Umbilical cord (tissue), 2 donors: ENCODE data around the gene FAM20A. TPM values are rescaled to one million over a fixed set of nuclear protein-coding genes. Genes with fewer than 3 reads are reported as not detected.
A peak's percentile ranks its signal among the peaks of the same experiment; 100 is the strongest.

Experiments
- DNase-seq: peaks from one replicate; pipeline ENCODE4 v3.0.0-alpha.2; 2015; ENCODE audit warnings: low spot score
- total RNA-seq: library from RNA; depleted of rRNA; stranded (reverse); fragments of >200 nt; gene quantifications from one replicate; pipeline ENCODE4 v1.2.3, GENCODE V29; 2014; ENCODE audit warnings: low replicate concordance; ENCODE audit not compliant: insufficient read depth

FAM20A gene
- total RNA-seq, 1 donor from 2014 or later, result 10.8 TPM

DNA sequence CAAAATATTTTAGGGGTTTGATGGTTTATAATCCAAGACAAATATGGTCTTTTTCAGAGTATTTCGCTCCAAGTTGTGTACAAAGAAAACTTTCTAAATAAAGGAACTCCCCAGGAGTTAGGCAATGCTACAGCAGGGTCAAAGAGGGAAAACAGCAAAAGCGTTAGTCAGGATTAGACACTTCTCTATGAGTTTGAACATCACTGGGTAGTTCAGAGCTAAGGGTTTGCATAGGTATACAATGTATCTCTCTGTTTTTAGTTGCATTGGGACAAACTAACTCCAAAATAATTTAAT is 34.8 kb downstream of the FAM20A start:
- DNase-seq, result no peak

DNA sequence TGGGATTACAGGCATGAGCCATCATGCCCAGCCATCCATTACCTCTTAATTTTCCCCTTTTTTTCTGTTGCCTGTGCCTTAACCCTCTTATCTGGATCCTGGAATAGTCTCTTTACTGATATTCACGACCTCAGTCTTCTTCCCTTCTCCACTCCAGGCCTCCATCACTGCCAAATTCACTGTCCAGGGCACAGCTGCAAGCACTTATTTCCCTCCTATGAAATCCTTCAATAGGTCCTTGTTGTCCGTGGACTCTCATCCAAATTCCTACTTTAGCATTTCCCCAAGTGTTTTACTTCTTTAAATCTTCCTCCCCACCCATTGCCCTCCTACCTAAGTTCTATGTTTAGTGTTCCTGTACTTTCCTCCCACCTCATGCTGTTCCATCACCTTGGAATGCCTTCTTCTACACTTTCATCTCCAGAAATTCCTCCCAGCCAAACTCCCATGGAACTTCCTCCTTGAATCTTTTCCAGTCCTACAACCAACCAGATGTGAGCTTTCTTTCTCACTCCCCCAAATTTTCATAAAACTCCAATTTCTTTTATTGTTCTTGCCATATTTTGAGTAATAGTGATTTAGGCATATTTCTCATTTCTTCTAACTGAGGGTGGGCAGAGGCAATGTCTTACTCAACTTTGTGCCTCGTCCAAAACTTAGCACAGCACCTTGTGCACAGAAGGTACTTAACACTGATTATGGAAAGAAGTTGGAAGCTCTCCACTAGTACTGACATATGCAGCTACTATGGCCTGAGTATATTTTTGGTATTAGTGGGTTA is 35.3 kb downstream of the FAM20A start:
- DNase-seq, result no peak

DNA sequence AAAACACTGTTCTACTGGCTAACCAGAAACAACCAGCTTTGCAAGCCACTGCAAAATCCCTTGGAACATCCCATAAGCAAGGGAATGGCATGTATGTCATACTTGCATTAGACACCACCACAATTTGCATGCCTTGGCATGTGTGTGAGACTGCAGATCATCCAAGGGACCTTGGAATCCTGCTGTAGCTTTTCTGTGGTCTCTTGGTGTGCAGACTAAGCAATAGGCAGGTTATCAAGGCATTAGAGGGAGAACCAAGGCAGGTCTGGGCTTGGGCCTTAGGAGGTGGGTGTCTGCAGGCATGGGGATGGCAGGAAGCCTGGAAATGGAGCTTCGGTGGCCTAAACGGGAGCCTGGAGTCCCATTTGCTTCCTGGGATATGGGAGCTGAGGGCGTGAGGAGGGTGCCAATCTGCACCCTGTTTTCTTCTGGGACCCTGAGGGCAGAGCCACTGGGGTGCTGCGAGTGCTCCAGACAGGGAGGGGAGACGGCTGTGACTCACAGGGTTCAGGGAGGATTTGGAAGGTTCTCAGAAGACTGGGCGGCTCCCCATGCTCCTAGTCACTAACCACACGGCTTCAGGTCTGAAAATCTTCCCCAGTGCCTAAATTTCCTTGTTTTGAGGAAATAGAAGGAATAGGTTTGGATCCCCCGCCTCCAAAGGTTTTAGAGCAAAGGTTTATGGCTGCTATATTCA is 36.6 kb downstream of the FAM20A start:
- no peak for DNase-seq

DNA sequence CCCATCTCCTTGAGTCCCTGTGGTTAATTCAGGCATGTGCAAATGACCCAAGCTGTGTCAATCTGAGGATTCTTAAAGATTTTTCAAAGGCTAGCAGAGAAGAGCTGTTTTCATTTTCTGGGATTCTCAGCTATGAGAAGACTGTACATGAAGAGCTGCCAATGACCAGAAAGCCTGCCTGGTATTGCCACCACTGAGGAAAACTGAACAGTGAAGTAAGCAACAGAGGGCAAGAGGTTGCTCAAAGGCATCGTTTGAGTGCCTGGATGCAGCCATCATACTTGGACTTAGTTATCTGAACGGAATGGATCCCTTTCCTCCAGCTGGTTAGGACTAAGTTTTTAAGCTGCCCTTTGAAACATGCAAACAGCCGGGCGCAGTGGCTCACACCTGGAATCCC is 38.4 kb downstream of the FAM20A start:
- DNase-seq, result no peak

DNA sequence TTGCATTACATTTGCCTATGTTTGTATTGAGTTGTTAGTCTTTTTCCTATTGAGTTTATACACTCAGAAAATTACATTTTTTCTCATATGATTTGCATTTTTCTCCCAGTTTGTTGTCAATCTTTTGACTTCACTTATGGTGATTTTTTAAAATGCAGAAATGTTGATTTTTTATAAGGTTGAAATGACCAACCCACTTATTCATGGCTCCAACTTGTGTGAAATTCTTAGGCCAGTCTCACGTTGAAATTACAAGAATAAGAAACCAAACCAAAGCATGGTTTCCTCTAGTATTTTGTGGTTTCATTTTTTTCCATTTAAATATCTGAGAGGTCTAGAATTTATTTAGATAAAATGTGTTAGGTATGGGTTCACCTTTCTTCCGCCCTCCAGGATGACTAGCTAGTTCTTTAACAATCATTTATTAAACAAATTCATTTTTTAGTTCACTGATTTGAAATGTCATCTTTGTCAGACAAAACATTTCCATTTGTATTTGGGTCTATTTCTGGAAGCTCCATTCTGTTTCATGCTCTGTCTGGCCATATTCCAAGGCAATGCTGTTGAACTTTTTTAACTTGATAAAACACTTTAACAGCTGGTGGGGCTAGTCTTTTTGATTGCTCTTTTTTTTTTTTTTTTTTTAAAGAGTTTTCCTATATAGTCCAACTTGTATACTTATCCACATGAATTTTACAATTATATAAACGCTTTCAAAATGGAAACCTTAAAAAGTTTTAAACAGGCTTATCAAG is 40.0 kb downstream of the FAM20A start:
- peak; percentile 37 for DNase-seq

DNA sequence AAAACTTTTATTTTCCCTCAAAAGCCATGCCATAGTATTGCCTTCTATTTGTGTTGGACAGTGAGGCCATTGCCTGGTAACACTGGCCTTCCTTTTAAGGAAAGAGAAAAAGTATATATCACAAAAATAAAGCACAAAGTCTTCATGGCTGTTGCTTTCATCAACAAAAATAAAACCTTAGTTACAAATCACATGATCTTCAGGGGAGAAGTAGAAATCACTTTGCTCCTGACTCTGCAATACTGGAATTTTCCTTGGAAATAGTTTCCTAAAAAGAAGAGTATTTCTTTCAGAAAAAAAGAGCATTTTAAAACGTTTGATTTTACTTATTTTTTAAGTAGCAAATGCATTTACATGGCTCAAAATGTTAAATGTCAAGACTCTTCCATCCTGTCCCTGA is 41.9 kb downstream of the FAM20A start:
- DNase-seq, result peak; percentile 50

DNA sequence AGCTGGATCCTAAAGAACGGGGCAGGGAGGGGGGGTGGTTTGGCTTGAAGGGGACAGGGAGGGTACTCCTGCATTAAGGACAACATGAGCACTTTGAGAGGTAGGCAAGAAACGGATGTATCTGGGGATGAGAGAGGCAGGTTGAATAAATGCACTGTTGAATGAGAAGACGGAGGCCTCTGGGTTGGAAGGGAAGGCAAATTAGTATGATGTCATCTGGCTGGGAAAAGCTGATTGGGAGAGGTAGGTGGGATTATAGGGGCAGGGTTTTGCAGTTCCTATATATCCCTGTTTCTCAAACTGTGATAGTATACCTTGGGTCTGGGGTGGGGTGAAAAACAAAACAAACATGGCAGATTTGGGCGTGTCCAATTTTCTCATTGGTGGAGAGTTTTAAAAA is 44.6 kb downstream of the FAM20A start:
- no peak for DNase-seq

DNA sequence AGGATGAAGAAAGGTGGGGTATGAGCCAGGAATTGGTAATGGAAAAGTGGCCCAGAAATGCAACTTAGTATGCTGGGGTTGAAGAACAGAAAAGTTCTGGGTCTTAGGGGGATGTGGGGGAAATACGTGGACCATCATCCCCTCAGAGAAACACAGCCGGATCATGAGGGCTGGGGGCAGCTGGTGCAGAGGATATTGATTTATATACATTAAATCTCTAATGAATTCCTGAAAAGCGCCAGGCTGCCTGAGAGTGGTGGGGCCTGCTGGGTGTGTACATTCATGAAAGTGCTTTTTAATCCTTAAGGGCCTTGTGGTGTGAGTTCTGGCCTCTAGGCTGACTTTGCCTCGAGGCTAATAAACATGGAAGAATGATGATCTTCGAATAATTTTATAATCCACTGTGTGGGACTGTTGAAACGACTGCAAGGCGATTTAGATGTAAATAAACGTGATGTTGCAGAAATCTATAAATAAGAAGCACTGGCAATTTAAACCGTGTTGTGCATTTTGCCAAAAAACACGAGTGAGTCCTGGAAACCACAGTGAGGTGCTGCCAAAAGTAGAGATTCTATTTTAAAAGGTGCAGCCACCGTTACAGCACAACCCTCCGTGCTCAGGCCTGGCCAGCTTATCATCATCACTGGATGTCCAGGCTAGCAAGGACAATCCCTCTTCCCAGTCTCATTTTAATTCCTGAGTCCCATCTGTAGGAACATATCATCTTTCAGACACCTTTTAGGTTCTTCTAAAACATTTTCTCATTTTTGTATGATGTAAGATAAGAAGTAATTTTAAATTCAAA is 56.9 kb downstream of the FAM20A start:
- no peak for DNase-seq

DNA sequence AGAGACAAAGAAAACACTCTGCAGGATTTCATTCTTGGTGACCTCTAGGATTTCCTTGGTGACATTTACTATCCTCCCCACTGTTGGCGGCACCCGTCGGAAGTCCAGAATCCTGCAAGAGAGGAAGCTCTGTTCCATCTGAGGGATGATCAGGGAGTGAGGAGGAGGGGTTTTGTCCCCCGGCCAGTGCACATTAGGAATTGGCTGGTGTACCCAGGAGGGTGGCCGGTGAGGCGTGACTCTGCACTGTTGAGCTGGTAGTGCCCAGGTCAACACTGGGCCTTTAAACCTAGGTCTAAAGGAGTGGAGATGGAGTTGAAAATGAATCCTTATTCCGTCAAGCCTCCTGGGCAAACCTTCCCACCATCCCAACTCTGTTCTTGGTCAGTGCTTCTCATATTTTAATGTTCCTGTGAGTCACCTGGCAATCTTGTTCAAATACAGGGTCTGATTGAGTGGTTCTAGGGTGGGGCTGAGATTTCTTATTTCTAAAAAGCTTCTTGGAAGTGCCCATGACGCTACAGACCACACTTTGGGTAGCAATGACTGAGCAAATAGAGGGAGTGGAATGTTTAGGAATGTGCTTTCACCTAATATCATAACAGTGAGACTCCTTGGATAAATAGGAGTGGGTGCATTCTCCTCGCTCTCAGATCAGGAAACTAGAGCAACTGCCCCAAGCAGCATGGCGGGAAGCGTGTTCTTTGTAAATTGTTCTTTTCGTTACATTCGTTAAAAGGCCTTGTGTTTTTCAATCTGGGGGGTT is 58.3 kb downstream of the FAM20A start:
- no peak for DNase-seq

DNA sequence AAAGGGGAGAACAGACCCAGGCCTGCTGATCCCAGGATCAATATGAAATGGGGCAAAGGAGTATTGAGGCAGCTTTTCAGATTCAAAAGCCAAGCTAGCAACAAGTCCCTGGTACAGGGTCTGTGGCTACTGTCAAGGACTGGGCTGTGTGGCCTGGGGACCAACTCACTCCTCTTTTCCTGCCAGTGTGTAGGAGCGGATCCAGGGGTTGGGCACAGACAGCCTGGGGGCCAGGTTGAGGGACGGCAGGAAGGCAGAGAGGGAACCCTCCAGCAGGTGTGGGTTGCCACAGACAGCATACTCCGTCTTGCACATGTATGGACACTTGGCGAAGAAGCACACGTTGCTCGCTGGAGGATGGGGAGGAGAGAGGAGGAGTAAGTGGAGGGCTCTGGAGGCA is 59.4 kb downstream of the FAM20A start:
- DNase-seq, result no peak

DNA sequence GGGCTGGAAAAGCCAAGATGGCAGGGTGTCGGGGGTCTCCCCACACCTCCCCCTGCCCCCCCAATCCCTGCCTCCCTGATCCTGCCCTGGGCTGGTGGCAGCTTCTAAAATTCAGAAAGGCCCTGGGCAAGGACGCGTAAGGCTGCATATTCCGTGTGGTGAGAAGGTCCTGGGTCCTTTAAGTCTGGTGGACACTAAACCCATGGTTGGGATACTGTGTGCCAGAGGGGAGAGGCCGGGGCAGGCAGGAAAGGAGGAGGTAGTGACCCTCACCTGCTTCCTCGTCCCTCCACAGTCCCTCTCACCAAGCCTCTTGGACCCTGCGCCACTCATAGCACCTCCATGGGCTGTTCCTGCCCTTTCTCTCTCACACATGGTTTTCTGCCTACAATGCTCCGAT is 60.2 kb downstream of the FAM20A start:
- DNase-seq, result no peak

DNA sequence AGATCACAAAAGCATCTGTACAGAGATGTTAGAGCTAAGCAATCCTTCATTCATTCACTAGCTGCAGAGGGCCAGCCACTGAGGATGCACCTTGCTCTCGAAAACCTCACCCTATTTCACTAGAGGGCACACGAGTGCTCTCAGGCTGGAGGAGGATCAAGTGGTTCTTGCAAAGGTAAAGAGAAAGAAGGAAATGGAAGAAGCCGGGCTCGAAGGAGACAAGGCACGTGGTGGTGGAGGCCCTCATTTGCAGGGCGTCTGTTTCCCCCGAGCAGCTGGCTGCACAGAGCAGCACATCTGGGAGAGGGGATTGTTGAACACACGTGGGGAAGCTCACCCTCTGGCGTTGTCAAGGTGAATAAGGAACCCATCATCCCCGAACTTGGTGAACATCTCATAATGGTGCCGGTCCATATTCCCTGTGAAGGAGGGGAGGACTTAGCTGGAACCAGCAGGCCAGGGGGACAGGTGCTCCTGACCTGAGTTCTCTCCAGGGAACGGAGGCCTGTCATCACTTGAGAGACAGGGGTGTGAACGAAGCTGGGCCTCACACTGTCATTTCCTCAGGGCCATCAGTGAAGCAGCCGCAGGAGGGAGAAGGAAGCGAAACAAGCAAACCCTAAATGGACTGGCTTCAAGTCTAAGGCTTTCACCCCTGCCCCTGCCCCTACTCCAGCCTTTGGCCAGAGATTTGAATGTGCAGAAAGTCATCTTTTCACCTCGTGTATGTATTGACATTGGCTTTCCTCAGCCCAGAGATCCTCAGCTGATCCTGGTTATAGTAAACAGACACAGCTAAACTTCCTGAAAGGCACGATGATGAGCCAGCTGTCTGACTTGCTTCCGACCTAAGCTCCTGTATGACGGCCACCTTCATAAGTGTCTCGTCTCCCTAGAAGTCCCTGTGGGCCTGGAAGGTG is 61.4 kb downstream of the FAM20A start:
- peak; percentile 42 for DNase-seq

DNA sequence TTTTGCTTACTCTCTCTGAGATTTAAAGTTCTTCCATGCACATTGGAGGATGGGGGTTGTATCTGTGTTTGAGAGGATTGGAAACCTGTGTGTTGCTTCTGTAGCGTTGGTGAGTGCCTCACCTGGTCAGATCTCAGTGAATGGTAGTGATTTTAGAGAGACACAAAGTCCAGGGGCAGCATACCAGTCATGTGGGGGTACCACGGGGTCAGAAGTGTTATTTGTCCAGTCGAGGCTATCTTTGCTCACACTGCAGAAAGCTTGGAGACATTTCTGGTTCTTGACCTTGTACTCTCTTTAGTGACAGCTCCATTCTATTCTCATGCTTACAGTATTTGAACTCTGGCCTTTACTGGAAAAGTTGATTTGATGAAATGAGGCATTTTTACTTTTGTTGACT is 65.2 kb downstream of the FAM20A start:
- no peak for DNase-seq

DNA sequence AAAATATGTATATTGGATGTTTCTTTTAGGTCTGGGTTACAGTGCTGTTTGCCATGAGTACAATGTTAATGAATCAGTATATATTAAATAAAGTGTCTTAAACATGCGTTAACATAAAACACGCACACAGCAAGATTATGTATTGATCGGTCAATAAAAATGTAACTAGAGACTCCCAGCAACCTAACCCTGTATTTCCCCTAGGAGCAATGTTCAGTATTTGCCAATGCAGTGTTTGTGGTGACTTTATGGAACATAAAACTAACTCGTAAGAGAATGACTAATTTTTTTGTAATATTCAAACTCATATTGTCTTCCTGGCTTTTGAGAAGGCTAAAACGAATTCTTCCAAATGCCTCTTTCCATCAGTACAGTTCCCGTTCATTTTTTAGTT is 66.5 kb downstream of the FAM20A start:
- no peak for DNase-seq

DNA sequence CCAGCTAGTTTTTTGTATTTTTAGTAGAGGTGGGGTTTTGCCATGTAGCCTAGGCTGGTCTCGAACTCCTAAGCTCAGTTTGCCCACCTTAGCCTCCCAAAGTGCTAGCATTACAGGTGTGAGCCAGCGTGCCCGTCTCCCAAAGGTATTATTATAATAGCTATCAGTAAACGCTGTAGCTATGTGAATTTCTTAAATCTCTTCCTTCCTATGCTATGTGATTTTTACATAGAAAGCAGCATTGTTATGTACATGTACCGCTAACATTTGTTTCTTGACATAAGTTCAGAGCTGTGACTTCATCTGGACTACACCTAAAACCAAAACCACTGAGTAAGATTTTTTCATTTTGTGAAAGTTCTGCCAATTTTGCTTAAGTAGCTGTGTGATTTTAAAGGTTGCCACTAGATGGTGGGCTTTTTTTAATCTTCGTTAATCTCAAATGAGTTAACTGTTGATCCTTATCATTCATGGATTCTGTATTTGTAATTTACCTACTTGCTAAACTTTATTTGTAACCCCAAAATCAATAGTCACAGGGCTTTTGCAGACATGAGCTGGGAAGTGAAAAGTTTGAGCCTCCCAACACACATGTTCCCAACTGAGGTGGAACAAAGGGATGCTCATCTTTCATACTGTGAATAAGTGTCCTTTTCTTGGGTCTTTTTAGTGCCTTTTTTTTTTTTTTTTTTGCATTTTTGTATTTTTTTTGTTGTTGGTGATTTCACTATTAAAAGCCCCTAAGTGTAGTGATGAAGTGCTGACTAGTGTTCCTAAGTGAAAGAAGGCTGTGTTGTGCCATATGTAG is 67.1 kb downstream of the FAM20A start:
- no peak for DNase-seq

DNA sequence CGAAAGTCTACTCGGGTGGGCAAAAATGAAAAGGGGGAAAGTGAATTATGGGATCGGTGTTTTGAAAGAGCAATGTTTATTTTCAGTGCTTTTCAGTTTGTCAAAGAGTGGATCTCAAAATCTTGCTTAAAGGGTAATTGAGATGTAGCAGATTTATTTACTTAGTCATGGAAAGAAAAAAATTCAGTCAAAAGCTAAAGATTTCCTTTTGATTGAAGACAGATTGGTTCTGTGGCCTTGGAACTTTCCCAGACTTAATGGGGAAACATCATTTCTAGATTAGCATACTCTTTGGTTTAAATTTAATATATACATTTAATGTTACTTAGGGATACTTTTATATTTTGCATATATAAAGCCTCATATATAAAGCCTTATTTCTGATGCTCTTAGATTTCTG is 68.3 kb downstream of the FAM20A start:
- DNase-seq, result no peak

DNA sequence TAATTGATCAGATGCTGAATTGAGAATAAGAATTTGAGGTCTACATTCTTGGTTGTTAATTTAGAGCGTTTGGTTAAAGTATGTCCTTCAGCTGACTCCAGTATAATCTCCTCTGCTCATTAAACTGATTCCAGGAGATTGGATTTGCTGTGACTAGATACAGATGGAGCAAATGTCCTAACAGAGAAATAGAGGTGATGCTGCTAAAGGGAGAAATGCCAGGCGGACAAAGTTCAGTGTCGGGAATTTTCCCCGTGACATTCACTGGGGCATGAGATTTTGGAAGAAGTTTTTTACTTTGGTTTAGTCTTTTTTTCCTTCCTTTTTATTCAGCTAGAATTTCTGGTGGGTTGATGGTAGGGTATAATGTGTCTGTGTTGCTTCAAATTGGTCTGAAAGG is 69.9 kb downstream of the FAM20A start:
- no peak for DNase-seq

DNA sequence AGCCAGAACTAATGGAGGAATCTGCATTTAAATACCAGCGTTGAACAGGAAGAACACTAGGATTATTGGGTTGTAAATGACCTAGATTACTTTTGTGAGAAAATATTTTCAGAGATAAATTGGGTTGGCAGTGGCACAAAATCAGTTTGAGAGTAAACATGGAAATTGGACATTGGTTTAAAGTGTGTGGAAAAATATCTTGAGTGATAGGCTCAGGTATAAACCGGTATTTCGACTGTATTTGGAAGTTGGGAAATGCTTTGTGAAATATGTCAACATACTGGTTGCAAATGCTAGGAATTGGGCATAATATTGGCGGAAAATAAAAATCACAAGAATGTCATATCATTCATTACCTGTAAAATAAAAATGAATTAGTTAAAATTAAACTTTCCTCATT is 73.9 kb downstream of the FAM20A start:
- DNase-seq, result no peak

DNA sequence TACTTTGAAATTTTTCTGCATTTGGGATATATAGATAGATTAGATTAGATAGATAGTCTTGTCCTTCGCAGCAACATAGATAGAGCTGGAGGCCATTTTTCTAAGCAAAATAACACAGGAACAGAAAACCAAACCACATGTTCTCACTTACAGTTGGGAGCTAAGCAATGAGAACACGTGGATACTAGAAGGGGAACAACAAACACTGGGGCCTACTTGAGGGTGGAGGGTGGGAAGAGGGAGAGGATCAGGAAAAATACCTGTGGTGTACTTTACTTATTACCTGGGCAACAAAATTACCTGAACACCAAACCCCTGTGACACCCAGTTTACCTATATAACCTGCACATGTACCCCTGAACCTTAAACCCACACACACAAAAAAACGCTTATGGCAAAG is 74.6 kb downstream of the FAM20A start:
- DNase-seq, result no peak
